Measurements from ENCODE around the gene ATP5PB.

Gene ATP5PB

GRCh38 chr1:111476761-111477309, 27.6 kb downstream of the ATP5PB start:
- no peaks in the 10 kb centered on the region for H3K27me3 Mint-ChIP-seq
- peak overlapping the region; percentile 91 for H3K27ac Mint-ChIP-seq
- peaks cover 63% of the 10 kb centered on the region for H3K4me1 Mint-ChIP-seq (ENCODE audit: low read depth)
- H3K36me3 Mint-ChIP-seq (ENCODE audit: low read depth): peaks cover 26% of the 10 kb centered on the region
- H3K4me3 Mint-ChIP-seq: peak overlapping the region; percentile 74
- no peaks in the 10 kb centered on the region for H3K9me3 Mint-ChIP-seq

DNA sequence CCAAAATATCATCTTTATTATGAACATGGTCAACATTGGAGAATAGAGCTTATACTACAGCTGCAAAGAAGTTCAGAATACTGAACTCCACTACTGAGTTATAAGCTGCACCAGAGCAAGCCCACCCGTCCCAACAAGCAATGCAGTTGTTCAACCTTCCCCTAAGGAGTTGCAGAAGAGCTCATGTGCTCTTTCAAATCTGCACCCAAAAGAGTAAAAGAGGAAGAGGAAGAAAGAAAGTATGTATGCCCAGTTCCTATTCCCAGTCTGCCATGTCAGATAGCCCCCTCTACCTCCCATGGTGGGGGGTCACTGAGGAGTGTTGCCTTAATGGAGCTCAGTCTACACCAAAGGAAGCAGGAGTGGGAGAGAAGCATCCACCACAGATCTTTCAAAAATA, 31.4 kb downstream of the ATP5PB start:
- H3K36me3 Mint-ChIP-seq (ENCODE audit: low read depth): peaks cover 20% of the 10 kb centered on the region
- H3K4me3 Mint-ChIP-seq: no peak overlapping the region
- H3K27ac Mint-ChIP-seq: no peak overlapping the region
- H3K27me3 Mint-ChIP-seq: no peaks in the 10 kb centered on the region
- H3K4me1 Mint-ChIP-seq (ENCODE audit: low read depth): peaks cover 39% of the 10 kb centered on the region
- no peaks in the 10 kb centered on the region for H3K9me3 Mint-ChIP-seq

DNA sequence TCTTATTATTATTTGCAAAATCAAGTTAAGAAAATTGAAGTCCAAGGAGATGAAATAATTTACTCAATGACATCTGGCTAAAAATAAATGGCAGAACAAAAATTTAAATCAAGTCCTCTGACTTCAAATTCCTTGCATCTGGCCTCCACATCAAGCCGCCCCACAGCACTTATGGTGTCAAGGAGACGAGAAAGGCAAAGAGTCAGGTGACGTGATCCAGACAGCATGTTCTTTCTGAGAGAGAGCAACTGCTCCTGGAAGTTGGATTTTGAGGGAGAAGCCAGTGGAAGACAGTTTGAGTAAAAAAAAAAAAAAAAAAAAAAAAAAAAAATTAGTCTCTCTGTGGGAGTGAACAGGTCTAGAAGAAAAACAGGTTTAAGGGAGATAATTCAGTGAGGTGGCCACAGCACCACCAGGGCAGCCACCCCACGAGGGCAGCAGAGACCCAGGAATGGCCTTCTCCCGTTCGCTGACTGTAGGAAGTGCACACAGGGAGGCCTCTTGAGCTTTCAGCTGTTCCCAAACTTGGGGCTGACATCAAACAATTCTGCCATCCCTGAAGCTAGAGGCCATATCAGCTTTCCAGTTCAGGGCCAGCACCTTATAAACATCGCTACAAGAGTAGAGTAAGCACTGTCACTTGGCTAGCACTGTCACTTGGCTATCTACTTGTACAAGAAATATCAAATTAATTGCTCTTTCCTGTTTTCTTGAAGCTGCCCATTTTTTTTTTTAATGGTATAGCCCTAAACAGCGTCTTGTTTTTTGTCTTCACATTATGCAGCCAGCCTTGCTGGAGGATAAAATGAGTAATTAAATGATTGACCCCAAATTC, 32.3 kb downstream of the ATP5PB start:
- Mint-ChIP-seq H3K9me3 (no peaks in the 10 kb centered on the region), H3K27me3 (no peaks in the 10 kb centered on the region), H3K36me3 (ENCODE audit: low read depth) (peaks cover 19% of the 10 kb centered on the region), H3K4me1 (ENCODE audit: low read depth) (peaks cover 30% of the 10 kb centered on the region), H3K27ac (no peak overlapping the region), H3K4me3 (no peak overlapping the region)

- Mint-ChIP-seq H3K4me1 (ENCODE audit: low read depth) (peaks cover 14% of the 10 kb centered on the region), H3K9me3 (no peaks in the 10 kb centered on the region), H3K4me3 (no peak overlapping the region), H3K27me3 (no peaks in the 10 kb centered on the region), H3K36me3 (ENCODE audit: low read depth) (peaks cover 6% of the 10 kb centered on the region), H3K27ac (no peak overlapping the region)
Measured at GRCh38 chr1:111483166-111483565, 33.9 kb downstream of the ATP5PB start.

DNA sequence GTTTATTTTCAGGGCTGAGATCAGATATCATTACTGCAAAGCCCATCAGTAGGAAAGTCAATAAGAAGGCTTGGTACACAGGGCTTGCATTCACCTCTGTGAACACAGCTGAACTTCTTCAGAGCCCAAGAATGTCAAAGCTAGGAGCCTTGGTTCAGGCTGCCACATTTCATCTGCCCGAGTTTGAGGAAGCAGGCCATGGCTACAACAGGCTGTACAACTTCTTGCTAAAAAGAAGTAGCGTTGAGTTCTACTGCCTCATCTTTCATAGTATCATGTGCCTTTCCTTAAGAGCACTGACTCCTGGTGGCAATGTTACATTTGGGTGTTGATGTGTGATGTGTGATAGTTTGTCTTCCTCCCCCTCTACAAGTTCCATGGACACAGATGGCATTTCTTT, 34.6 kb downstream of the ATP5PB start:
- H3K4me3 Mint-ChIP-seq: no peak overlapping the region
- H3K27me3 Mint-ChIP-seq: no peaks in the 10 kb centered on the region
- H3K27ac Mint-ChIP-seq: no peak overlapping the region
- peaks cover 8% of the 10 kb centered on the region for H3K4me1 Mint-ChIP-seq (ENCODE audit: low read depth)
- H3K9me3 Mint-ChIP-seq: no peaks in the 10 kb centered on the region
- no peaks in the 10 kb centered on the region for H3K36me3 Mint-ChIP-seq (ENCODE audit: low read depth)

DNA sequence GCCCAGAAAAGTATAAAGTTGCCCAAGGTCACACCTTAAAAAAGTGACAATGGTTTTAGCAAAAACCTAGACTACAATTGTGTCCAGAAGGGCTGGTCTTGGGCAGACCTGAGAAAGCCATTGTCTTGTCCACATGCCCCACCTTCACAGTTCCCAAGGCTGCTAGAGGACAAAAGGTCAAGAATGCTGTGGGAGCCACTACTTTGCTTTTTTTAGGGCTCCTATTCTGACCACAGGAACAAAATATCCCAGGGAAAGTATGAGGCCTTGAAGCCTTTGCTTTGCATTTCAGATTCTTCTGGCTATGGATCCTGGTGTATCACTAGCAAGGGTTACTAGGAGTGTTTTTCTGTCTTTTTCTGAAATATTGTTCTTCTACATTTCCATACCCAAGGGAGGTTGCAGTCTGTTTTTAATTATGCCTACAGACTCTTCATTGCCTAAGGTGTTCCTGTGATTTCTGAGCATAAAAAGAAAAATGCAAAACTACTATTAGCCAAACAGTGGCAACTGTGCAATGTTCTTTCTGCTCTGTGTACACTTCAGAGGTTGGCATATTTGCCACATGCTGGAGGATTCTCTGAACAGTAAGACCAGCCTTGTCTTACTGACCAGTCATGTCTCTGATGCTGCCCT, 35.2 kb downstream of the ATP5PB start:
- no peaks in the 10 kb centered on the region for H3K36me3 Mint-ChIP-seq (ENCODE audit: low read depth)
- H3K9me3 Mint-ChIP-seq: no peaks in the 10 kb centered on the region
- H3K27me3 Mint-ChIP-seq: no peaks in the 10 kb centered on the region
- H3K27ac Mint-ChIP-seq: no peak overlapping the region
- H3K4me1 Mint-ChIP-seq (ENCODE audit: low read depth): peaks cover 8% of the 10 kb centered on the region
- no peak overlapping the region for H3K4me3 Mint-ChIP-seq

DNA sequence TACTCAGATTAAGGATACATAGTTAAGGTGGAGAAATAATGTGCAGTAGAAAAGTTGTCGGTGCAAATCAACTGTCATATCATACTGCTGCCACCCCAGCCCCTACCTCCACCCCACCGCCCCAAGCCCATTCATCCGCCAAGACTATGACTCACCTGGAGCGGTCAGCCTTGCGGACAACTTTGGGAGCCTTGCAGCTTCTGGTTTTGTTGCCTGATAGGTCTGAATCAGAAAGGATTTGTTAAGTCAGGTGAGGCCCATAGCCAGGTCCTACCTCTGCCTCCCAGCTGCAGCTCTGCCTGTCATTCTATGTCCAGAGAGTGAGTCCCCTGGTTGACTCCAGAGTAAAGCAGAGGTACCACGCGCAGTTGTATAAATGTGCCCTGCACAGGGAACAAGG, 37.2 kb downstream of the ATP5PB start:
- Mint-ChIP-seq H3K9me3 (no peaks in the 10 kb centered on the region), H3K27ac (no peak overlapping the region), H3K27me3 (no peaks in the 10 kb centered on the region), H3K4me3 (no peak overlapping the region), H3K4me1 (ENCODE audit: low read depth) (peaks cover 3% of the 10 kb centered on the region), H3K36me3 (ENCODE audit: low read depth) (no peaks in the 10 kb centered on the region)

GRCh38 chr1:111487133-111487532, 37.9 kb downstream of the ATP5PB start:
- Mint-ChIP-seq H3K4me3 (no peak overlapping the region), H3K27ac (no peak overlapping the region), H3K36me3 (ENCODE audit: low read depth) (no peaks in the 10 kb centered on the region), H3K9me3 (no peaks in the 10 kb centered on the region), H3K4me1 (ENCODE audit: low read depth) (peaks cover 8% of the 10 kb centered on the region), H3K27me3 (no peaks in the 10 kb centered on the region)

DNA sequence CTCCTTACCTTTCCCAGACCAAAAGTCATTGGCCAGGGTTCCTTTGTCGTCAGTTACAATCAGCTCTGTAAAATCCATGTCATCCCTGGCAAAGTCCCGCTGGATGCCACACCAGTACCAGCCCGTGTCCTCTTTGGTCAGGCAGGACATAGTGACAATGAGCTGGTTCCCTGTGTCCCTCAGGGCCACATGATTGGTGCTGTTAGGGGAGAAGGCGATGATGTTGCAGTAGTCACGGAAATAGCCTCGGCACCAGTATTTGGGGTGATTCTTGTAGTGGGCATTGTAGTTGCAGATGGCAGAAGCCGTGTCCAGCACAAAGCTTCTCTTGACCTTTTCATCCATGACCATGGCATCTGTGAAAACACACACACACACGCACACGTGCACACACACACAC, 39.4 kb downstream of the ATP5PB start:
- H3K9me3 Mint-ChIP-seq: no peaks in the 10 kb centered on the region

GRCh38 chr1:111489604-111490003, 40.3 kb downstream of the ATP5PB start:
- Mint-ChIP-seq H3K27me3 (no peaks in the 10 kb centered on the region), H3K4me1 (ENCODE audit: low read depth) (peaks cover 10% of the 10 kb centered on the region), H3K4me3 (no peak overlapping the region), H3K27ac (no peak overlapping the region), H3K9me3 (peaks cover 8% of the 10 kb centered on the region), H3K36me3 (ENCODE audit: low read depth) (no peaks in the 10 kb centered on the region)

More for the DNA sequence above, 39.4 kb downstream of the ATP5PB start:
- no peaks in the 10 kb centered on the region for H3K27me3 Mint-ChIP-seq
- H3K4me3 Mint-ChIP-seq: no peak overlapping the region
- H3K36me3 Mint-ChIP-seq (ENCODE audit: low read depth): no peaks in the 10 kb centered on the region
- no peak overlapping the region for H3K27ac Mint-ChIP-seq
- H3K4me1 Mint-ChIP-seq (ENCODE audit: low read depth): peaks cover 10% of the 10 kb centered on the region

DNA sequence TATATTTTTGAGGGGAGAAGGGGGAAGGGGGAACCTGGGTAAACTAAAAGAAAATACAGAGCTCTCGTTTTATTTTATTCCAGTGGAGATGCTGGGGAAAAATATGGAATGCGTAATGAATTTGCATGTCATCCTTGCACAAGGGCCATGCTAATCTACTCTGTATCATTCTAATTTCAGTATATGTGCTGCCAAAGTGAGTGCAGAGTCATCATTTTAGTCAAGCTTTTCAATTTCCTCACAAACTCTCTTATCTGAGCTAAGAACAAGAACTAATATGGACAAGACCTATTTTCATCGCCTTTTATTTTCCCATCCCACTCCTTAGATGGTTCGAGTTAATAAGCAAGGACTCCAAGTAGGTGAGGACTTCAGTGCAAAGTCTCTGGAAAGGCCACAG, 41.0 kb downstream of the ATP5PB start:
- H3K27me3 Mint-ChIP-seq: no peaks in the 10 kb centered on the region
- H3K9me3 Mint-ChIP-seq: peaks cover 8% of the 10 kb centered on the region
- H3K4me1 Mint-ChIP-seq (ENCODE audit: low read depth): peaks cover 10% of the 10 kb centered on the region
- H3K36me3 Mint-ChIP-seq (ENCODE audit: low read depth): peaks cover 4% of the 10 kb centered on the region
- no peak overlapping the region for H3K4me3 Mint-ChIP-seq
- no peak overlapping the region for H3K27ac Mint-ChIP-seq

GRCh38 chr1:111491070-111491469, 41.8 kb downstream of the ATP5PB start:
- peaks cover 16% of the 10 kb centered on the region for H3K4me1 Mint-ChIP-seq (ENCODE audit: low read depth)
- peaks cover 11% of the 10 kb centered on the region for H3K9me3 Mint-ChIP-seq
- H3K4me3 Mint-ChIP-seq: no peak overlapping the region
- H3K36me3 Mint-ChIP-seq (ENCODE audit: low read depth): peaks cover 8% of the 10 kb centered on the region
- H3K27ac Mint-ChIP-seq: no peak overlapping the region
- no peaks in the 10 kb centered on the region for H3K27me3 Mint-ChIP-seq

DNA sequence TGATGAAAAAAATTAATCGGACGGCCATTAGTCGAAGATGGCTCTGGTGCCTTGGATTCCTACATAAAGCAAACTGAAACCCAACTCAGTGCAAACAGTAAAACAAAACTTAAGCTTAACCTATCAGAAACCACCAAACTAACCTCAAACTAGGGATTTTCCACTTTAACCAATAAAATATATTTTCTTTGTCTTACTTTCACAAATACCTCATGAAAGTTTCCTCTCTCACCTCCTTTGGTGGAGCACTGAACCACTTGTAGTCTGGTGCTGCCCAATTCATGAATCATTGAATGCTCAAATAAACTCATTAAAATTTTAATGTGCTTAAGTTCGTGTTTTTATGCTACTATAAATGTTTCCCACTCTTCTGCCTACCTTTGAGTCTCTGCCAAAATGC, 47.1 kb downstream of the ATP5PB start:
- peak overlapping the region; percentile 27 for H3K4me3 Mint-ChIP-seq
- peaks cover 22% of the 10 kb centered on the region for H3K9me3 Mint-ChIP-seq
- peaks cover 38% of the 10 kb centered on the region for H3K4me1 Mint-ChIP-seq (ENCODE audit: low read depth)
- H3K27me3 Mint-ChIP-seq: no peaks in the 10 kb centered on the region
- H3K36me3 Mint-ChIP-seq (ENCODE audit: low read depth): peaks cover 8% of the 10 kb centered on the region
- peak overlapping the region; percentile 69 for H3K27ac Mint-ChIP-seq

- peak overlapping the region; percentile 17 for H3K4me3 Mint-ChIP-seq
- H3K27ac Mint-ChIP-seq: no peak overlapping the region
- H3K9me3 Mint-ChIP-seq: peaks cover 22% of the 10 kb centered on the region
- H3K36me3 Mint-ChIP-seq (ENCODE audit: low read depth): peaks cover 8% of the 10 kb centered on the region
- no peaks in the 10 kb centered on the region for H3K27me3 Mint-ChIP-seq
- H3K4me1 Mint-ChIP-seq (ENCODE audit: low read depth): peaks cover 29% of the 10 kb centered on the region
Measured at GRCh38 chr1:111497592-111497991, 48.3 kb downstream of the ATP5PB start.

DNA sequence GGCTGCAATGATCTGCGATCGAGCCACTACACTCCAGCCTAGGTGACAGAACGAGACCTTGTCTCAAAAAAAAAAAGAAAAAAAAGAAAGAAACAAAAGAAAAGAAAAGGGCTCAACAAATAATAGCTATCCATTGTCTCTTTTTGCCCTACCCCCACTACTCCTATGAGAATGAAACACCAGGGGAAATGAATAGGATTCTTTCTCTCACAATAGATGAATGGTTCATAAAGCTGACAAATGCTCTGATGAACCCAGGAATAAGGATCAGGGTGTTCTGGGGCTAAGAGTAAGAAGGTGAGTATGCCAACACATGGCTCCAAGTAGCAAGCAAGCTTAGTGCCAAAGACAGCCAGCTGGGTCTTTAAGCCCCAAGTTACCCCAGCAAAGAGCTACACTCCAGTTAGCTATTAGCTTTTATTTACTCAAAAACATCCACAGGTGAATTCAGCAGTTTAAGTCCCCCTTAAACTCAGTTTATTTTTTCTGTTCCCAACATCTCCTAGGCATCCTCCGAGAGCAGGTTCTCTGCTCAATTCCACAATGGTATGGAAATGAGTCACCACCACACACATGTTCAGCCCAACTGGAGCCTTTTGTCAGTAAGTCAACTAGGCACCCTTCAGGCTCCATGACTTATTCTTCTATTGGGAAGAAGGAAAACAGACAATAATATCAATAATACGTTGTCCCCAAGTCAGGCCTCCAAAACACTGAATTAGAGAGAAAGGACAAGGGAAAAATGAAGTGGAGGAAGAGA, 49.9 kb downstream of the ATP5PB start:
- Mint-ChIP-seq H3K36me3 (ENCODE audit: low read depth) (peaks cover 8% of the 10 kb centered on the region), H3K4me1 (ENCODE audit: low read depth) (peaks cover 45% of the 10 kb centered on the region), H3K27ac (no peak overlapping the region), H3K27me3 (no peaks in the 10 kb centered on the region), H3K4me3 (no peak overlapping the region), H3K9me3 (peaks cover 18% of the 10 kb centered on the region)

Data from stimulated activated naive CD8-positive, alpha-beta T cell treated with anti-CD3 and anti-CD28 coated beads, Interleukin-15, Interleukin-2, amounts not matched to agents 100 ng/mL and 50 ng/mL, for 24 hours (primary cell).